ENCODE data around the gene TRAF3.

DNA sequence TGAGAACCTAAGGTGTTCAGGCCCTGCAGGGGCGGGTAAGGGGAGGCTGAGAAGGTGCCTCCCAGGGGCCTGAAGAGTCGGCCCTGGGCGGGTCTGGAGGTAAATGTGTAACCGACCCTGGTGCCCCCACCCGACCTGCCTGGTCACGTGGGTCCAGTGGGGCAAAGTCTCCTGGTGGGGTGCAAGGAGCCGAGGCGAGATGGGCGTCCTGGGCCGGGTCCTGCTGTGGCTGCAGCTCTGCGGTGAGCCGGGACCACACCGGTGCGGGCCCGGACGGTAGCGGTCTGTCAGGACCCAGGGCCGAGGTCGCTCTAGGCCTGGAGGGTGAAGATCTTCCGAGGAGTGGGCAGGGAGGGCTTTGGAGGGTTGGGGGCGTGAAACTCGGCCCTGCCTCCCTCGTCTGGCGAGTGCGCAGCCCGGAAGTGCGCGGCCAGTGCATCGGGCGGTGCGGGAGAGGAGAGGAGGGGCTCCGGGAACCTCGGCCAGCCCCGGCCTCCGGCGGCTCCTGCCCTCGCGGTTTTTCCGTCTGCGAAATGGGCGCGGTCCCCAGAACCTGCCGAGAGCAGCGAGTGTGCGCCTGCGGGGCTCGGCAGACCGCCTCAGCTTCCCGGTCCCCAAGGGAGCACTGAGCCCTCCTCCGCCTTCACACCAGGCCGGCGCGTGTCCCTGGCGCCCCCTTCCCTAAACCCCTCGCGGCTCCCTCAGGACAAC is 145.4 kb downstream of the TRAF3 start, which contains the start of gene AMN:
- no peak for TF ChIP-seq YY1 (IDR thresholded peaks at IDR 0.05; ENCODE audit: insufficient read depth, insufficient read length)
- no peak for TF ChIP-seq ZNF274 (IDR thresholded peaks at IDR 0.05; ENCODE audit: low read depth, low read length)

All from NT2/D1 (cell line).